ENCODE measurements around the gene MTHFD2. TPM values are rescaled to one million over a fixed set of nuclear protein-coding genes. Genes with fewer than 3 reads are reported as not detected.

MTHFD2 gene
- polyA plus RNA-seq, 4 donors = 8.1 to 114 (median 11.0) TPM

- Histone ChIP-seq H3K9me3 (ENCODE audit: control insufficient read depth in 2 of 2, insufficient read depth in 1 of 2, low read depth in 1 of 2, low read length in 1 of 2) (no peaks in the 10 kb centered on the region), H3K36me3 (ENCODE audit: control insufficient read depth in 3 of 3, insufficient read depth in 2 of 3, low read depth in 1 of 3, low read length in 3 of 3) (peaks cover 5 to 18% (median 13%) of the 10 kb centered on the region in 3 donors), H3K27me3 (ENCODE audit: control insufficient read depth in 3 of 3, insufficient read depth in 3 of 3, low read length in 3 of 3) (no peaks in the 10 kb centered on the region), H3K4me1 (ENCODE audit: control insufficient read depth in 3 of 3, insufficient read depth in 2 of 3, low read depth in 1 of 3, low read length in 2 of 3) (no peaks in the 10 kb centered on the region), H3K4me3 (ENCODE audit: low read depth in 1 of 3, low read length in 3 of 3) (no peak overlapping the region), H3K27ac (ENCODE audit: low read depth in 1 of 3, low read length in 2 of 3) (no peak overlapping the region)
- FAIRE-seq (no peak), DNase-seq (no peak)
- WGBS, 3 donors = 61 to 74% (median 70%) methylated on average over 2 of the region's 2 CpGs
These were observed 18.2 kb downstream of the MTHFD2 start for GRCh38 chr2:74216642-74217041.

- DNase-seq = no peak
- Histone ChIP-seq H3K27ac (ENCODE audit: low read depth in 1 of 3, low read length in 2 of 3) (no peak overlapping the region), H3K27me3 (ENCODE audit: control insufficient read depth in 3 of 3, insufficient read depth in 3 of 3, low read length in 3 of 3) (no peaks in the 10 kb centered on the region), H3K9me3 (ENCODE audit: control insufficient read depth in 2 of 2, insufficient read depth in 1 of 2, low read depth in 1 of 2, low read length in 1 of 2) (no peaks in the 10 kb centered on the region), H3K4me1 (ENCODE audit: control insufficient read depth in 3 of 3, insufficient read depth in 2 of 3, low read depth in 1 of 3, low read length in 2 of 3) (no peaks in the 10 kb centered on the region), H3K4me3 (ENCODE audit: low read depth in 1 of 3, low read length in 3 of 3) (no peak overlapping the region), H3K36me3 (ENCODE audit: control insufficient read depth in 3 of 3, insufficient read depth in 2 of 3, low read depth in 1 of 3, low read length in 3 of 3) (peaks cover 0 to 7% (median 5%) of the 10 kb centered on the region in 3 donors)
- WGBS, 3 donors = 90 to 96% (median 93%) methylated on average over 5 of the region's 5 CpGs
- FAIRE-seq = no peak
These were observed 21.6 kb downstream of the MTHFD2 start for GRCh38 chr2:74219846-74220486.

- H3K36me3 ChIP-seq (ENCODE audit: control insufficient read depth in 3 of 3, insufficient read depth in 2 of 3, low read depth in 1 of 3, low read length in 3 of 3) = peaks cover 0 to 5% (median 3%) of the 10 kb centered on the region in 3 donors
- no peaks in the 10 kb centered on the region for H3K9me3 ChIP-seq (ENCODE audit: control insufficient read depth in 2 of 2, insufficient read depth in 1 of 2, low read depth in 1 of 2, low read length in 1 of 2)
- H3K4me3 ChIP-seq (ENCODE audit: low read depth in 1 of 3, low read length in 3 of 3) = no peak overlapping the region
- no peak for DNase-seq
- no peak overlapping the region for H3K27ac ChIP-seq (ENCODE audit: low read depth in 1 of 3, low read length in 2 of 3)
- no peak for FAIRE-seq
- 93 to 96% (median 95%) methylated on average over 6 of the region's 6 CpGs for WGBS, 3 donors
- H3K27me3 ChIP-seq (ENCODE audit: control insufficient read depth in 3 of 3, insufficient read depth in 3 of 3, low read length in 3 of 3) = no peaks in the 10 kb centered on the region
- H3K4me1 ChIP-seq (ENCODE audit: control insufficient read depth in 3 of 3, insufficient read depth in 2 of 3, low read depth in 1 of 3, low read length in 2 of 3) = no peaks in the 10 kb centered on the region
These were observed 22.7 kb downstream of the MTHFD2 start for GRCh38 chr2:74221091-74221490.

GRCh38 chr2:74221604-74222299 lies 23.3 kb downstream of the MTHFD2 start:
- no peak overlapping the region for H3K27ac ChIP-seq (ENCODE audit: low read depth in 1 of 3, low read length in 2 of 3)
- H3K27me3 ChIP-seq (ENCODE audit: control insufficient read depth in 3 of 3, insufficient read depth in 3 of 3, low read length in 3 of 3) = no peaks in the 10 kb centered on the region
- DNase-seq (no peak), FAIRE-seq (no peak)
- H3K9me3 ChIP-seq (ENCODE audit: control insufficient read depth in 2 of 2, insufficient read depth in 1 of 2, low read depth in 1 of 2, low read length in 1 of 2) = no peaks in the 10 kb centered on the region
- WGBS, 3 donors = 91 to 99% (median 97%) methylated on average over 6 of the region's 6 CpGs
- peaks cover 0 to 3% (median 2%) of the 10 kb centered on the region in 3 donors for H3K36me3 ChIP-seq (ENCODE audit: control insufficient read depth in 3 of 3, insufficient read depth in 2 of 3, low read depth in 1 of 3, low read length in 3 of 3)
- no peaks in the 10 kb centered on the region for H3K4me1 ChIP-seq (ENCODE audit: control insufficient read depth in 3 of 3, insufficient read depth in 2 of 3, low read depth in 1 of 3, low read length in 2 of 3)
- no peak overlapping the region for H3K4me3 ChIP-seq (ENCODE audit: low read depth in 1 of 3, low read length in 3 of 3)

GRCh38 chr2:74222300-74222650 lies 23.9 kb downstream of the MTHFD2 start:
- no peaks in the 10 kb centered on the region for H3K4me1 ChIP-seq (ENCODE audit: control insufficient read depth in 3 of 3, insufficient read depth in 2 of 3, low read depth in 1 of 3, low read length in 2 of 3)
- 88 to 93% (median 92%) methylated on average over 6 of the region's 6 CpGs for WGBS, 3 donors
- no peak overlapping the region for H3K4me3 ChIP-seq (ENCODE audit: low read depth in 1 of 3, low read length in 3 of 3)
- no peak for FAIRE-seq
- no peak for DNase-seq
- H3K27me3 ChIP-seq (ENCODE audit: control insufficient read depth in 3 of 3, insufficient read depth in 3 of 3, low read length in 3 of 3) = no peaks in the 10 kb centered on the region
- H3K9me3 ChIP-seq (ENCODE audit: control insufficient read depth in 2 of 2, insufficient read depth in 1 of 2, low read depth in 1 of 2, low read length in 1 of 2) = no peaks in the 10 kb centered on the region
- H3K36me3 ChIP-seq (ENCODE audit: control insufficient read depth in 3 of 3, insufficient read depth in 2 of 3, low read depth in 1 of 3, low read length in 3 of 3) = peaks cover 0 to 3% (median 2%) of the 10 kb centered on the region in 3 donors
- no peak overlapping the region for H3K27ac ChIP-seq (ENCODE audit: low read depth in 1 of 3, low read length in 2 of 3)

- 93 to 96% (median 95%) methylated on average over 8 of the region's 8 CpGs for WGBS, 3 donors
- Histone ChIP-seq H3K4me3 (ENCODE audit: low read depth in 1 of 3, low read length in 3 of 3) (no peak overlapping the region), H3K27me3 (ENCODE audit: control insufficient read depth in 3 of 3, insufficient read depth in 3 of 3, low read length in 3 of 3) (no peaks in the 10 kb centered on the region), H3K36me3 (ENCODE audit: control insufficient read depth in 3 of 3, insufficient read depth in 2 of 3, low read depth in 1 of 3, low read length in 3 of 3) (peaks cover 0 to 2% (median 0%) of the 10 kb centered on the region in 3 donors), H3K27ac (ENCODE audit: low read depth in 1 of 3, low read length in 2 of 3) (no peak overlapping the region), H3K9me3 (ENCODE audit: control insufficient read depth in 2 of 2, insufficient read depth in 1 of 2, low read depth in 1 of 2, low read length in 1 of 2) (no peaks in the 10 kb centered on the region), H3K4me1 (ENCODE audit: control insufficient read depth in 3 of 3, insufficient read depth in 2 of 3, low read depth in 1 of 3, low read length in 2 of 3) (no peaks in the 10 kb centered on the region)
- FAIRE-seq (no peak), DNase-seq (no peak)
These were observed 25.7 kb downstream of the MTHFD2 start for GRCh38 chr2:74223941-74224770.

- Histone ChIP-seq H3K4me3 (ENCODE audit: low read depth in 1 of 3, low read length in 3 of 3) (no peak overlapping the region), H3K4me1 (ENCODE audit: control insufficient read depth in 3 of 3, insufficient read depth in 2 of 3, low read depth in 1 of 3, low read length in 2 of 3) (no peaks in the 10 kb centered on the region), H3K27ac (ENCODE audit: low read depth in 1 of 3, low read length in 2 of 3) (no peak overlapping the region), H3K27me3 (ENCODE audit: control insufficient read depth in 3 of 3, insufficient read depth in 3 of 3, low read length in 3 of 3) (no peaks in the 10 kb centered on the region), H3K9me3 (ENCODE audit: control insufficient read depth in 2 of 2, insufficient read depth in 1 of 2, low read depth in 1 of 2, low read length in 1 of 2) (no peaks in the 10 kb centered on the region), H3K36me3 (ENCODE audit: control insufficient read depth in 3 of 3, insufficient read depth in 2 of 3, low read depth in 1 of 3, low read length in 3 of 3) (peaks cover 0 to 2% (median 0%) of the 10 kb centered on the region in 3 donors)
- 67 to 84% (median 77%) methylated on average over 4 of the region's 4 CpGs for WGBS, 3 donors
- FAIRE-seq (no peak), DNase-seq (no peak)
These were observed 27.5 kb downstream of the MTHFD2 start for GRCh38 chr2:74225698-74226459.

- no peaks in the 10 kb centered on the region for H3K4me1 ChIP-seq (ENCODE audit: control insufficient read depth in 3 of 3, insufficient read depth in 2 of 3, low read depth in 1 of 3, low read length in 2 of 3)
- FAIRE-seq (no peak), DNase-seq (peak in 1 of 2 donors; percentile 30)
- no peak overlapping the region for H3K4me3 ChIP-seq (ENCODE audit: low read depth in 1 of 3, low read length in 3 of 3)
- no peak overlapping the region for H3K27ac ChIP-seq (ENCODE audit: low read depth in 1 of 3, low read length in 2 of 3)
- no peaks in the 10 kb centered on the region for H3K9me3 ChIP-seq (ENCODE audit: control insufficient read depth in 2 of 2, insufficient read depth in 1 of 2, low read depth in 1 of 2, low read length in 1 of 2)
- no peaks in the 10 kb centered on the region for H3K36me3 ChIP-seq (ENCODE audit: control insufficient read depth in 3 of 3, insufficient read depth in 2 of 3, low read depth in 1 of 3, low read length in 3 of 3)
- no peaks in the 10 kb centered on the region for H3K27me3 ChIP-seq (ENCODE audit: control insufficient read depth in 3 of 3, insufficient read depth in 3 of 3, low read length in 3 of 3)
- WGBS, 3 donors = 77 to 87% (median 86%) methylated on average over 21 of the region's 21 CpGs
These were observed 28.3 kb downstream of the MTHFD2 start for GRCh38 chr2:74226648-74227213.
